SH-SY5Y (cell line): ENCODE results near the gene ARMC8.

Experiments used
- GATA2 ChIP-seq: IDR thresholded peaks from 2 replicates; pipeline ENCODE4 v1.6.1; 2011; ENCODE audit warnings: mild to moderate bottlenecking, low read depth, low read length
- GATA3 ChIP-seq: IDR thresholded peaks from 2 replicates; pipeline ENCODE4 v1.6.1; 2011; ENCODE audit warnings: low read depth, mild to moderate bottlenecking, low read length, moderate library complexity

GRCh38 chr3:138196023-138196422 lies 8.9 kb downstream of the ARMC8 start:
- TF ChIP-seq GATA3 (no peak), GATA2 (no peak)
